ENCODE measurements around the gene RBM18. TPM values are rescaled to one million over a fixed set of nuclear protein-coding genes. Genes with fewer than 3 reads are reported as not detected.

RBM18 gene
- total and polyA plus RNA-seq, 2 experiments from 2014 or later, result 9.3 to 25.5 TPM

DNA sequence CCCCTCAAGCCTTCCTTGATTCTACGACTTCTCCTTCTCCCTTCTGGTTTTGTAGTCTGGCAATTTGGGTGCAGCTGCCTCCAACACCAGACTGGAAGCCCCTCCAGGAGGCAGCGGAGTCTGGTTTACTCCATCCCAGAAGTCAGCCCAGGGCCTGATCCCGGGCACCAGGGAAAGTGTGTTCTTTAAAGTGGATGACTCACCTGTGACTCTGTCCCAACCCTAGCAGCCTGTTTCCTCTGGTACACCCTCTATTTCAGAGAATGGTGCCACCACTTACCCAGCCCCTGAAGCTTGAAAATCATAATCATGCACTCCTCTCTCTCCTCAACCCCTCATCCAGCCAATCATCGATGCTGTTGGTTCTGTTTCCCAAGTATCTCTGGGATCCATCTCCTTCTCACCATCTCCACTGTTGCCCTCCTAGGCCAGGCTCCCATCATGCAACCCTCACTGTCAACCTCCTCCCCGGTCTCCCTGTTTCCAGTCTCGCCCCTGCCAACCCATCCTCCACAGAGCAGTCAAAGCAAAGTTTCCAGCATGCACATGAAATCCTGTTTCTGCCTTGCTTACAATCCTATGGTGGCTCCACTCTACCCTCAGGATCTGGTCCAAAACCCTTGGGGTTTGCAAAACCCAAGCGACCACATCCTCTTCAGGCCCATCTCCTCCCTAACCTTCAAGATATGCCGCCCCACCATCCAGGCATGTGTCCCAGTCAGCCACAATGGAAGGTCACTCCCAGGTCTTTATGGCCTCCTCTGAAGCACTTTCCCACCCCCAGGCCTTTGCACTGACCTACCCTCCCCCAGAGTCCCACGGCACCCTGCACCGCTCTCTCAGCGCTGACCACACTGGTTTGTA lies 46.3 kb downstream of the RBM18 start:
- H4K20me1 ChIP-seq (replicated peaks; ENCODE audit: insufficient read depth), result peaks cover 8% of the 10 kb centered on the region; the same call in 1 of the 2 replicates
- no peaks in the 10 kb centered on the region for H3K36me3 ChIP-seq (ENCODE audit: insufficient read depth)
- peak; percentile 73 for TF ChIP-seq EZH2 (IDR thresholded peaks at IDR 0.05; ENCODE audit: low read depth, unreplicated experiment)
- TF ChIP-seq ZNF462 (CRISPR knock-in tag; IDR thresholded peaks at IDR 0.05), result no peak
- peaks cover 7% of the 10 kb centered on the region for H3K9me3 Mint-ChIP-seq
- peak overlapping the region; percentile 71 for H3K4me3 Mint-ChIP-seq
- peak overlapping the region; percentile 85 for H3K4me2 ChIP-seq
- H2AFZ ChIP-seq, result peak overlapping the region; percentile 97; the same call in 1 of the 2 replicates
- no peaks in the 10 kb centered on the region; the same call in 2 of the 3 replicates for H3K36me3 Mint-ChIP-seq (ENCODE audit: low read depth)
- H3K79me2 ChIP-seq (replicated peaks; ENCODE audit: insufficient read depth), result no peaks in the 10 kb centered on the region
- peaks cover 3% of the 10 kb centered on the region; the same call in 1 of the 2 replicates for H3K9me2 ChIP-seq (ENCODE audit: insufficient read depth)
- peaks cover 99% of the 10 kb centered on the region for H3K27me3 Mint-ChIP-seq (ENCODE audit: insufficient read depth, low read depth, poor library complexity)
- H3K27ac Mint-ChIP-seq, result no peak overlapping the region
- peaks cover 97% of the 10 kb centered on the region for H3K27me3 ChIP-seq (ENCODE audit: insufficient read depth)
- H3K4me3 ChIP-seq, result peak overlapping the region; percentile 63
- DNase-seq (ENCODE audit: low spot score) (peak; percentile 42), ATAC-seq (no peak)
- peaks cover 53% of the 10 kb centered on the region for H3K4me1 Mint-ChIP-seq
- H3F3A ChIP-seq (replicated peaks; ENCODE audit: low read depth), result peaks cover 15% of the 10 kb centered on the region
- no peak overlapping the region for H3K27ac ChIP-seq (ENCODE audit: low read depth)
- H3K4me1 ChIP-seq (ENCODE audit: insufficient read depth), result peaks cover 45% of the 10 kb centered on the region

- H3K9me2 ChIP-seq (ENCODE audit: insufficient read depth), result peaks cover 3% of the 10 kb centered on the region; the same call in 1 of the 2 replicates
- Mint-ChIP-seq H3K9me3 (peaks cover 7% of the 10 kb centered on the region), H3K4me1 (peaks cover 51% of the 10 kb centered on the region), H3K27me3 (ENCODE audit: insufficient read depth, low read depth, poor library complexity) (peaks cover 99% of the 10 kb centered on the region), H3K4me3 (no peak overlapping the region), H3K36me3 (ENCODE audit: low read depth) (no peaks in the 10 kb centered on the region; the same call in 2 of the 3 replicates), H3K27ac (no peak overlapping the region)
- no peak overlapping the region for H3K27ac ChIP-seq (ENCODE audit: low read depth)
- no peak for DNase-seq (ENCODE audit: low spot score)
- peaks cover 97% of the 10 kb centered on the region for H3K27me3 ChIP-seq (ENCODE audit: insufficient read depth)
- ATAC-seq, result no peak
- TF ChIP-seq, protein P1, sequence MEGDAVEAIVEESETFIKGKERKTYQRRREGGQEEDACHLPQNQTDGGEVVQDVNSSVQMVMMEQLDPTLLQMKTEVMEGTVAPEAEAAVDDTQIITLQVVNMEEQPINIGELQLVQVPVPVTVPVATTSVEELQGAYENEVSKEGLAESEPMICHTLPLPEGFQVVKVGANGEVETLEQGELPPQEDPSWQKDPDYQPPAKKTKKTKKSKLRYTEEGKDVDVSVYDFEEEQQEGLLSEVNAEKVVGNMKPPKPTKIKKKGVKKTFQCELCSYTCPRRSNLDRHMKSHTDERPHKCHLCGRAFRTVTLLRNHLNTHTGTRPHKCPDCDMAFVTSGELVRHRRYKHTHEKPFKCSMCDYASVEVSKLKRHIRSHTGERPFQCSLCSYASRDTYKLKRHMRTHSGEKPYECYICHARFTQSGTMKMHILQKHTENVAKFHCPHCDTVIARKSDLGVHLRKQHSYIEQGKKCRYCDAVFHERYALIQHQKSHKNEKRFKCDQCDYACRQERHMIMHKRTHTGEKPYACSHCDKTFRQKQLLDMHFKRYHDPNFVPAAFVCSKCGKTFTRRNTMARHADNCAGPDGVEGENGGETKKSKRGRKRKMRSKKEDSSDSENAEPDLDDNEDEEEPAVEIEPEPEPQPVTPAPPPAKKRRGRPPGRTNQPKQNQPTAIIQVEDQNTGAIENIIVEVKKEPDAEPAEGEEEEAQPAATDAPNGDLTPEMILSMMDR (conservative IDR thresholded peaks at IDR 0.05; ENCODE audit: low read depth in 2 of 2), result no peak
- TF ChIP-seq EZH2 (IDR thresholded peaks at IDR 0.05; ENCODE audit: low read depth, unreplicated experiment) (peak; percentile 75), ZNF331 (CRISPR knock-in tag; IDR thresholded peaks at IDR 0.05; ENCODE audit: low read depth) (no peak)
- peaks cover 21% of the 10 kb centered on the region for H3F3A ChIP-seq (replicated peaks; ENCODE audit: low read depth)
- H3K4me3 ChIP-seq, result peak overlapping the region; percentile 54; the same call in 1 of the 2 replicates
- H3K36me3 ChIP-seq (ENCODE audit: insufficient read depth), result no peaks in the 10 kb centered on the region
- H4K20me1 ChIP-seq (replicated peaks; ENCODE audit: insufficient read depth), result peaks cover 5% of the 10 kb centered on the region; the same call in 1 of the 2 replicates
- H3K4me1 ChIP-seq (ENCODE audit: insufficient read depth), result peaks cover 49% of the 10 kb centered on the region
- H2AFZ ChIP-seq, result no peak overlapping the region
- H3K4me2 ChIP-seq, result peak overlapping the region; percentile 84
- H3K79me2 ChIP-seq (replicated peaks; ENCODE audit: insufficient read depth), result no peaks in the 10 kb centered on the region
Measured at GRCh38 chr9:122217640-122218039, 47.0 kb downstream of the RBM18 start.

Measured in GM23338 (cell line).